Stimulated activated CD4-positive, alpha-beta T cell treated with anti-CD3 and anti-CD28 coated beads, Interleukin-15, amount 100 ng/mL, for 1 hour (primary cell): ENCODE measurements around the gene DGKD.

Source experiments
- DNase-seq, 2 donors: peaks; one replicate each; pipeline ENCODE4 v3.0.0-alpha.2; 2020; ENCODE audit warnings: low read depth in 1 of 2, low spot score in 1 of 2

Gene DGKD

GRCh38 chr2:233473878-233474277, 119.6 kb downstream of the DGKD start:
- no peak for DNase-seq

- no peak for DNase-seq
Measured at GRCh38 chr2:233474308-233475160, 120.2 kb downstream of the DGKD start.

- DNase-seq: no peak
Measured at GRCh38 chr2:233476063-233476410, 121.7 kb downstream of the DGKD start.

GRCh38 chr2:233476651-233477547, 122.6 kb downstream of the DGKD start:
- no peak for DNase-seq

GRCh38 chr2:233477548-233478433, 123.5 kb downstream of the DGKD start:
- DNase-seq: no peak

GRCh38 chr2:233479616-233480489, 125.6 kb downstream of the DGKD start:
- DNase-seq: no peak

- no peak for DNase-seq
Measured at GRCh38 chr2:233480490-233481202, 126.4 kb downstream of the DGKD start.

- no peak for DNase-seq
Measured at GRCh38 chr2:233481368-233482142, 127.3 kb downstream of the DGKD start.

GRCh38 chr2:233482616-233483015, 128.3 kb downstream of the DGKD start:
- DNase-seq: no peak

GRCh38 chr2:233485726-233486125, 131.4 kb downstream of the DGKD start:
- DNase-seq: no peak

GRCh38 chr2:233486357-233486756, 132.1 kb downstream of the DGKD start:
- no peak for DNase-seq

GRCh38 chr2:233486778-233487552, 132.7 kb downstream of the DGKD start:
- DNase-seq: no peak

GRCh38 chr2:233487748-233488345, 133.6 kb downstream of the DGKD start:
- DNase-seq: no peak

- DNase-seq: no peak
Measured at GRCh38 chr2:233489143-233489542, 134.8 kb downstream of the DGKD start.

- no peak for DNase-seq
Measured at GRCh38 chr2:233489666-233490065, 135.4 kb downstream of the DGKD start.

- DNase-seq: no peak
Measured at GRCh38 chr2:233490831-233491230, 136.5 kb downstream of the DGKD start.

GRCh38 chr2:233491326-233491725, 137.0 kb downstream of the DGKD start:
- no peak for DNase-seq

- no peak for DNase-seq
Measured at GRCh38 chr2:233492078-233492477, 137.8 kb downstream of the DGKD start.
